Subcutaneous adipose tissue (tissue), 4 donors: ENCODE measurements around the gene ZFYVE9. TPM values are rescaled to one million over a fixed set of nuclear protein-coding genes. Genes with fewer than 3 reads are reported as not detected.

Experiments used
- CTCF ChIP-seq: fragments of 450-650 bp; IDR thresholded peaks from one replicate; pipeline ENCODE4 v1.5.1; 2016; ENCODE audit warnings: low read depth, mild to moderate bottlenecking, control low read depth, antibody characterized with exemption, moderate library complexity
- total RNA-seq, 4 donors: library from RNA; depleted of rRNA; stranded (reverse); fragments of >200 nt; gene quantifications; one replicate each; pipeline ENCODE4 v1.1.0, GENCODE V29; 2016

Gene ZFYVE9
- total RNA-seq, 4 donors from 2014 or later, result 20.2 to 41.9 (median 31.5) TPM

GRCh38 chr1:52209429-52209828 lies 67.5 kb downstream of the ZFYVE9 start:
- no peak for TF ChIP-seq CTCF

- TF ChIP-seq CTCF, result no peak
These were observed 68.2 kb downstream of the ZFYVE9 start for GRCh38 chr1:52210044-52210443.

GRCh38 chr1:52216907-52217458 lies 75.1 kb downstream of the ZFYVE9 start:
- no peak for TF ChIP-seq CTCF

GRCh38 chr1:52225174-52225573 lies 83.3 kb downstream of the ZFYVE9 start:
- no peak for TF ChIP-seq CTCF

GRCh38 chr1:52229494-52229893 lies 87.6 kb downstream of the ZFYVE9 start:
- TF ChIP-seq CTCF, result no peak

- TF ChIP-seq CTCF, result no peak
These were observed 91.6 kb downstream of the ZFYVE9 start for GRCh38 chr1:52233463-52233862.

- TF ChIP-seq CTCF, result no peak
These were observed 92.1 kb downstream of the ZFYVE9 start for GRCh38 chr1:52234014-52234413.
